Neural progenitor cell (in vitro differentiated cells): ENCODE data around the gene AGBL4. TPM values are rescaled to one million over a fixed set of nuclear protein-coding genes. Genes with fewer than 3 reads are reported as not detected.

Experiments
- DNase-seq: peaks from one replicate; pipeline ENCODE4 v3.0.0-alpha.2; 2016; ENCODE audit warnings: low spot score
- H2AFZ ChIP-seq: fragments of 200-600 bp; sonication (generic); replicated peaks from 2 replicates; pipeline ENCODE4 v1.6.1; 2016; ENCODE audit warnings: antibody characterized with exemption
- H3F3A ChIP-seq: fragments of 200-600 bp; sonication (generic); 2 replicates; pipeline ENCODE4 v1.6.1; 2016; ENCODE audit warnings: antibody characterized with exemption, low read depth
- H3K27ac ChIP-seq: fragments of 200-600 bp; sonication (generic); 2 replicates; pipeline ENCODE4 v1.5.1; 2016; ENCODE audit warnings: mild to moderate bottlenecking
- H3K27me3 ChIP-seq: fragments of 200-600 bp; sonication (generic); 2 replicates; pipeline ENCODE4 v1.6.1; 2016; ENCODE audit warnings: mild to moderate bottlenecking, moderate library complexity
- H3K36me3 ChIP-seq: fragments of 200-600 bp; sonication (generic); 2 replicates; pipeline ENCODE4 v1.5.1; 2016
- H3K4me1 ChIP-seq: fragments of 200-600 bp; sonication (generic); 2 replicates; pipeline ENCODE4 v1.6.1; 2016; ENCODE audit warnings: mixed run types
- H3K4me2 ChIP-seq: fragments of 200-600 bp; sonication (generic); 2 replicates; pipeline ENCODE4 v1.6.1; 2016
- H3K4me3 ChIP-seq: fragments of 200-600 bp; sonication (generic); 2 replicates; pipeline ENCODE4 v1.5.1; 2016
- H3K79me2 ChIP-seq: fragments of 200-600 bp; sonication (generic); 2 replicates; pipeline ENCODE4 v1.6.1; 2016; ENCODE audit warnings: low read depth
- H3K9ac ChIP-seq: fragments of 200-600 bp; sonication (generic); 2 replicates; pipeline ENCODE4 v1.6.1; 2016
- H3K9me3 ChIP-seq: fragments of 200-600 bp; sonication (generic); 2 replicates; pipeline ENCODE4 v1.5.1; 2016; ENCODE audit warnings: low read depth
- H4K20me1 ChIP-seq: fragments of 200-600 bp; sonication (generic); 2 replicates; pipeline ENCODE4 v1.6.1; 2016; ENCODE audit warnings: low read depth
- H3K27ac Mint-ChIP-seq: 3 replicates; pipeline ENCODE4 v1.8.0; 2021; ENCODE audit warnings: mixed read lengths
- H3K27me3 Mint-ChIP-seq: 2 replicates; pipeline ENCODE4 v1.8.0; 2022; ENCODE audit warnings: low read depth, mild to moderate bottlenecking, inconsistent platforms, moderate library complexity, mixed read lengths; ENCODE audit not compliant: insufficient read depth
- H3K36me3 Mint-ChIP-seq: 3 replicates; pipeline ENCODE4 v1.8.0; 2021; ENCODE audit warnings: mixed read lengths
- H3K4me1 Mint-ChIP-seq: 3 replicates; pipeline ENCODE4 v1.8.0; 2021; ENCODE audit warnings: mixed read lengths
- H3K4me3 Mint-ChIP-seq: 3 replicates; pipeline ENCODE4 v1.8.0; 2021; ENCODE audit warnings: mild to moderate bottlenecking, moderate library complexity, mixed read lengths
- H3K9me3 Mint-ChIP-seq: 3 replicates; pipeline ENCODE4 v1.8.0; 2020; ENCODE audit warnings: mixed read lengths
- CTCF ChIP-seq: fragments of 200-600 bp; sonication (generic); IDR thresholded peaks from 2 replicates; pipeline ENCODE4 v1.5.1; 2017; ENCODE audit warnings: antibody characterized with exemption, mild to moderate bottlenecking
- EZH2 ChIP-seq: fragments of 200-600 bp; sonication (generic); IDR thresholded peaks from 2 replicates; pipeline ENCODE4 v1.6.1; 2017; ENCODE audit warnings: antibody characterized with exemption, mild to moderate bottlenecking, moderate library complexity
- EZH2phosphoT487 ChIP-seq: fragments of 200-600 bp; sonication (generic); IDR thresholded peaks from 2 replicates; pipeline ENCODE4 v1.6.1; 2017; ENCODE audit warnings: antibody characterized with exemption
- total RNA-seq: library from RNA; depleted of rRNA; stranded (reverse); fragments of >200 nt; gene quantifications from 2 replicates; pipeline ENCODE4 v1.2.3, GENCODE V29; 2015; ENCODE audit warnings: low replicate concordance

The AGBL4 gene
- total RNA-seq, 1 donor from 2014 or later = 1.5 TPM

- no peak for TF ChIP-seq CTCF
- TF ChIP-seq EZH2phosphoT487 = no peak
- no peak for TF ChIP-seq EZH2
- Histone ChIP-seq H3K4me2 (no peak overlapping the region), H3F3A (no peaks in the 10 kb centered on the region), H3K36me3 (no peaks in the 10 kb centered on the region), H2AFZ (no peak overlapping the region), H3K9ac (no peak overlapping the region), H3K27ac (no peak overlapping the region), H3K9me3 (peaks cover 10% of the 10 kb centered on the region), H4K20me1 (no peaks in the 10 kb centered on the region), H3K79me2 (no peaks in the 10 kb centered on the region), H3K4me3 (no peak overlapping the region), H3K4me1 (no peaks in the 10 kb centered on the region), H3K27me3 (peaks cover 5% of the 10 kb centered on the region)
- peaks cover 2% of the 10 kb centered on the region for H3K9me3 Mint-ChIP-seq
- no peaks in the 10 kb centered on the region for H3K4me1 Mint-ChIP-seq
- H3K27ac Mint-ChIP-seq = no peak overlapping the region
- DNase-seq = no peak
- peak overlapping the region; percentile 19 for H3K4me3 Mint-ChIP-seq
- H3K36me3 Mint-ChIP-seq = no peaks in the 10 kb centered on the region
- peaks cover 17% of the 10 kb centered on the region for H3K27me3 Mint-ChIP-seq
Measured at GRCh38 chr1:50048791-50049190, 25.0 kb upstream of the AGBL4 start.

- no peak overlapping the region for H3K27ac ChIP-seq
- no peak overlapping the region for H3K9ac ChIP-seq
- Mint-ChIP-seq H3K27me3 (peaks cover 21% of the 10 kb centered on the region), H3K9me3 (peaks cover 2% of the 10 kb centered on the region), H3K4me1 (no peaks in the 10 kb centered on the region), H3K4me3 (peak overlapping the region; percentile 53), H3K36me3 (no peaks in the 10 kb centered on the region), H3K27ac (no peak overlapping the region)
- DNase-seq = peak; percentile 1
- TF ChIP-seq EZH2 = no peak
- TF ChIP-seq EZH2phosphoT487 = no peak
- TF ChIP-seq CTCF = no peak
- H3F3A ChIP-seq = no peaks in the 10 kb centered on the region
- H3K4me1 ChIP-seq = no peaks in the 10 kb centered on the region
- H2AFZ ChIP-seq = no peak overlapping the region
- no peak overlapping the region for H3K4me3 ChIP-seq
- H3K36me3 ChIP-seq = no peaks in the 10 kb centered on the region
- H3K79me2 ChIP-seq = no peaks in the 10 kb centered on the region
- H3K4me2 ChIP-seq = no peak overlapping the region
- peaks cover 10% of the 10 kb centered on the region for H3K9me3 ChIP-seq
- peaks cover 5% of the 10 kb centered on the region for H3K27me3 ChIP-seq
- H4K20me1 ChIP-seq = no peaks in the 10 kb centered on the region
Measured at GRCh38 chr1:50047916-50048694, 24.4 kb upstream of the AGBL4 start.

GRCh38 chr1:50038237-50038809, 14.6 kb upstream of the AGBL4 start:
- Histone ChIP-seq H3K9me3 (peaks cover 24% of the 10 kb centered on the region), H3K9ac (no peak overlapping the region), H3K4me2 (no peak overlapping the region), H2AFZ (no peak overlapping the region), H3K4me3 (no peak overlapping the region), H4K20me1 (no peaks in the 10 kb centered on the region), H3K4me1 (no peaks in the 10 kb centered on the region), H3K36me3 (no peaks in the 10 kb centered on the region), H3K27ac (no peak overlapping the region), H3K79me2 (no peaks in the 10 kb centered on the region), H3K27me3 (no peaks in the 10 kb centered on the region), H3F3A (no peaks in the 10 kb centered on the region)
- DNase-seq = no peak
- H3K4me1 Mint-ChIP-seq = no peaks in the 10 kb centered on the region
- H3K4me3 Mint-ChIP-seq = no peak overlapping the region
- no peaks in the 10 kb centered on the region for H3K36me3 Mint-ChIP-seq
- H3K27me3 Mint-ChIP-seq = peaks cover 8% of the 10 kb centered on the region
- no peaks in the 10 kb centered on the region for H3K9me3 Mint-ChIP-seq
- TF ChIP-seq CTCF = no peak
- H3K27ac Mint-ChIP-seq = no peak overlapping the region
